M059J (cell line): Measurements from ENCODE around the gene SERPINA9. TPM values are rescaled to one million over a fixed set of nuclear protein-coding genes. Genes with fewer than 3 reads are reported as not detected.
"Not testable (repeated sequence)": the region's sequence is repeated elsewhere in the genome, so short reads cannot be mapped to it uniquely, and the experiment has no call there.

Experiments
- DNase-seq: peaks from one replicate; pipeline ENCODE4 v3.0.0-alpha.2; 2012; ENCODE audit warnings: low read depth
- total RNA-seq: library from RNA; depleted of rRNA; stranded (reverse); fragments of >200 nt; shearing (Covaris generic); gene quantifications from 2 replicates; pipeline ENCODE4 v1.2.3, GENCODE V29; 2014

SERPINA9 gene
- total RNA-seq, 1 experiment from 2014 or later: not detected

- peak; percentile 48 for DNase-seq
Measured at GRCh38 chr14:94485944-94486841, 10.2 kb upstream of the SERPINA9 start.

DNA sequence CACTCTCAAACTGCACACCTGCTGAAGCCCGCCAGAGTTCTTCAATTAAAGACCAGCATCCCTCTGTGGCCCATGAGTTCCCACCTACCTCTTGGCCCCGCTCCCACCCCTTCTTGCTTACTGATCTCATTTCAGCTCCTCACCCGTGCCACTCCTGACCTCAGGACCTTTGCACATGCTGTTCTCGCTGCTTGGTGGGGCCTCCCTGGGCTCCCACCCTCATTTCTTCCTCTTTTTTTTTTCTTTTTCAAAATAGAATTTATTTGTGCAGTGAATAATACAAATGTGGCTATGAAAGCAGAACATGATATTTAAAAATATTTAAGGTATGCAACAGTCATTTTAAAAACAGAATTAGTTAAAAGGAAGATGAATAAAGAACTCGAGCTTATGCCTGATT, 8.5 kb upstream of the SERPINA9 start:
- DNase-seq: no peak

GRCh38 chr14:94483729-94484275, 7.8 kb upstream of the SERPINA9 start:
- DNase-seq: peak; percentile 64

- DNase-seq: no peak
Measured at GRCh38 chr14:94483071-94483451, 7.1 kb upstream of the SERPINA9 start.

- DNase-seq: not testable (repeated sequence)
Measured at GRCh38 chr14:94482132-94483070, 6.4 kb upstream of the SERPINA9 start.

DNA sequence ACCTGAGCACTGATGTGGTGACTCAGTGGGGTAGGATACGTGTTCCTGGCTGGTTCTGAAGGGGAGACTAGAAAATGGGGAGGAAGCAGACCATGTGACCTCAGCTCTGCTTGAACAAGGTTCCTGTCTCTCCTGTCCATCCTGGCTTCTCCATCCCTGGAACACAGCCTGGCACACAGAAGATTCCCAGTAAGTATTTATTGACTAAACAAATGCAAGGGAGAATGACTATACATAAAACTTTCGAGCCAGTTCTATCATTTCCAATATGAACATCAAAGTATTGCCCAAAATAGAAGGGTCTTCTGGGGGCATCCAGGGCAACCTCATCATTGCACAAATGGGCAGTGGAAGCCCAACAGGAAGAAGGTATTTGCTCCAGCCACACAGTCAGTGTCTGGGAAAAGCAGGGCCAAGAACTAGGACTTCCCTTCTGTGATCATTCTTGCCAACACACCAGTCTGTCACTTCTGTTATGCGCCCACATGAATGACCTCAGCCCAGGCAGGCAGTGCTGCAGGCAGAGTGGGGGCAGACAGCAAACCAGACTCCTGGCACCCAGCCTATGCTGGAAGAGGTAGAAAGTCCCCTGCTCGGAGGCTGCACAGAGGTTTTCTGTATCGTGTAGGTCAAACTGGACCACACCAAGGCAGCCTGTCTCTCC, 5.6 kb upstream of the SERPINA9 start:
- peak; percentile 71 for DNase-seq

GRCh38 chr14:94480809-94481208, 4.8 kb upstream of the SERPINA9 start:
- peak; percentile 49 for DNase-seq

- DNase-seq: no peak
Measured at GRCh38 chr14:94478420-94478819, 2.4 kb upstream of the SERPINA9 start.

DNA sequence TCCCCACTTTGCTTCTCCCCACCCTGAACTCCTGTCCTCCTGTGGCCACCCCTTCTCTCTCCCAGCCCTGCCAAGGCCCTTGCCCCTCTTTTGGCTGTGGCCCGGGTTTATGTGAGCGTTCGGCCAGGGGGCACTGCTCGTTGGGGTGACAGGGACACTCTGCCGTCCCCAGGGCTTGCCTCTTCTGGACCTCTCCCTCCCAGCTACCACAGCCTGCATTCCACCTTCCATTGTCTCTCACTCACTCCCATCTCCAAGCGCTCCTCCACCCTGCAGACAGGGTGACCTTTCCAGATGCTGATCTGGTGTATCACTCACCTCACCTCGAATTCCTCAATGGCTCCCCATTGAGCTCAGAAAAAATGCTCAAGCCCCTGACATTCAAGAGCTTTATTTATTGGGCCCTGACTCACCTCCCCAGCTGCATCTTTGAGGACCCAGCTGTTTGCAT, 1.4 kb downstream of the SERPINA9 start:
- DNase-seq: peak; percentile 51

GRCh38 chr14:94473666-94474410, 2.2 kb downstream of the SERPINA9 start:
- no peak for DNase-seq

GRCh38 chr14:94472842-94473241, 3.2 kb downstream of the SERPINA9 start:
- no peak for DNase-seq

DNA sequence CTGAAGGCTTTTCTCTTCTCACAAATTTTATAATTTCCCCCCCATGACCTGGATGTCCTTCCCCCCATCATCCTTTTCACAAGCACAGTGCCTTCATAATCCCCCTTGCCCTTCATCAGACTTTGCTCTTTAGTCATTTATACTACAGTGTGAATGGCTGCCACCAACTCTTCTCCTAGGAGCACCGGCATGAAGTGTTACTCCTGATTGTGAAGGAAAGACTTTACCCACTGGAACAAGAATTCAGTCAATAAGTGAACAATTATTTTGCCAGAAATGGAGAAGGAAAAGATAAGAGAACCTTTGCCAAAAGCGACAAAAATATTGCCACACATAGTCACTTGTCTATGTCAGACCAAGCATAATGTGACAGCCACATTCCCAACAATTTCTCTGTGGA, 5.0 kb downstream of the SERPINA9 start:
- no peak for DNase-seq

GRCh38 chr14:94470311-94470710, 5.7 kb downstream of the SERPINA9 start:
- DNase-seq: no peak

DNA sequence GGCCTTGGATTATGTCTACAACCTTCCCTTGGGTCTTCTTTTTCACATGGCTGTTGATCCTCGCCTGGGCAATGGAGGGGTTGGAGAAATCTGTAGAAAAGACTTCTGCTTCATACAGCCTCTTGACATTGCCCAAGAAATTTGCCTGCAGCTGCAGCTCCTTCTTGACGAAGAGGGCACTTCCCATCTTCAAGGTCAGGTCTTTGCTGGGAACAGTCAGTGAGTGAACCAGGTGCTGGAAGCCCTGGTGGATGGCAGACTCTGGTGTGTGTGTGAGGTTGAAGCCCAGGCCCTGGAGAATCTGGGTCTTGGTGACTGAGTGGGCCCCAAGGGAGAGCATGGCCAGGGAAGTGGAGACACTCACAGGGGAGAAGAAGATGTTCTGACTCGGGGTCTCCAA, 6.7 kb downstream of the SERPINA9 start:
- no peak for DNase-seq

DNA sequence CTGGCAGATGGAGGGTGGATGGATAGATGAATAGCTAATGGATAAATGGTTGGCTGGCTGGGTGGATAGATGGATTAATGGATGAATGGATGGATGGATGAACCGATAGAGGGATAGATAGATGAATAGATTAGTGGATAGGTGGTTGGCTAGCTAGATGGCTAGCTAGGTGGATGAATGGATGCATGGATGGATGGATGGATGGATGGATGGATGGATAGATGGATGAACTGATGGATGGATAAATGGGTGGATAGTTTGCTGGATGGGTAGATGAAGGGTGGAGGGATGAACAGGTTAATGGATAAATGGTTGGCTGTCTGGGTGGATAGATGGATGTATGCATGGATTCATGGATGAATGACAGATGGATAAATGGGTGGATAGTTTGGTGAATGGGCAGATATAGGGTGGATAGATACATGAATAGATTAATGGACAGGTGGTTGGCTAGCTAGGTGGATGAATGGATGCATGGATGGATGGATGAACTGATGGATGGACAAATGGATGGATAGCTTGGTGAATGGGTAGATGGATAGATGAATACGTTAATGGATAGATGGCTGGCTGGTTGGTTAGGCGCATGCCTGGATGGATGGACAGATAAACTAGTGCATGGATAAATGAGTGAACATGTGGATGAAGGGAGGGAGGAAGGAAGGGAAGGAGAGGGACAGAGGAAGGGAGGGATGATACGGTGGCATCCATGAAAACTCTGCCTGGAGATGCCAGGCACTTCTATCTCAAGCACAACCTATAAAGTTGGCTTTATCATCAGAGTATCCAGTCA, 8.1 kb downstream of the SERPINA9 start:
- no peak for DNase-seq

DNA sequence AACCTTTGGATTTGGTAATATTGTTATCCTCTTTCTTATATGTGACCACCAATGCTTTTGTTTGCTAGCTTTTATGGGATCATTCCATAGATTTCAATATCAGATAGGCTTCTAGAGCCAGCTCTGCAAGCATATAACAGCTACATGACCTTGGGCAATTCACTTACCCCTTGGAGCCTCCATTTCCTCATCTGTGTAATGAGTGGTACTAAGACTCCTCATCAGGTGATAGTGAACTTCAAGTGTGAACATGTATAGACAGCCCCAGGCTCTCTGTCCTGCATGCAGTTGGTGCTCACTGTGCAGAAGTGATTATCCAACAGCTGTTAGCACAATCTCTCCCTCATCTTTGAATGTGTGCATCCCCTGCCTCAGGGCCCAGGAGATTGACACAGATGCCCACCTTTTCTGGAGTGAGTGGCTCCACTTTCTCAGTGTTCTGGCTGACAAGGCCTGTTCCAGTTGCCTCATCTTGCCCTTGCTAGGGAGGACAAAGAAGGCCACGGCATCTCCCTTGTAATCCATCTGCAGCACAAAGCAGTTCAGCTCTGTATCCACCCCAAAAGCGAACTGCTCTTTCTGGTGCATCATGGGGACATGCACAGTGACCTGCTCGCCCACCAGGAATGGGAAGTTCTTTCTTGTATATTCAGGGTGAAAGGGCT, 9.2 kb downstream of the SERPINA9 start:
- no peak for DNase-seq

GRCh38 chr14:94465042-94465441, 11.0 kb downstream of the SERPINA9 start:
- DNase-seq: no peak

- no peak for DNase-seq
Measured at GRCh38 chr14:94464290-94464689, 11.7 kb downstream of the SERPINA9 start.

GRCh38 chr14:94462763-94463572, 13.0 kb downstream of the SERPINA9 start:
- DNase-seq: no peak
